Activated CD4-positive, alpha-beta memory T cell treated with anti-CD3 and anti-CD28 coated beads, Interleukin-2, amount 10 ng/mL, durations not matched to agents 7 days and 5 days (primary cell): ENCODE measurements around the gene EZH1. TPM values are rescaled to one million over a fixed set of nuclear protein-coding genes. Genes with fewer than 3 reads are reported as not detected.

Source experiments
- CTCF ChIA-PET: fragments of 350-600 bp; sonication (Branson Sonifier 250); formaldehyde crosslinking; loops from one replicate; lab custom pipeline; 2021; ENCODE audit warnings: antibody characterized with exemption, inconsistent platforms; lab: Charles Lee
- POLR2A ChIA-PET: fragments of 350-600 bp; sonication (Branson Sonifier 250); formaldehyde crosslinking; loops from one replicate; lab custom pipeline; 2021; ENCODE audit warnings: antibody characterized with exemption; lab: Charles Lee
- DNase-seq: peaks from one replicate; pipeline ENCODE4 v3.0.0-alpha.2; 2020
- H3K27ac Mint-ChIP-seq: one replicate; pipeline ENCODE4 v1.8.0; 2021; ENCODE audit warnings: mild to moderate bottlenecking, mixed read lengths
- H3K27me3 Mint-ChIP-seq: one replicate; pipeline ENCODE4 v1.8.0; 2021; ENCODE audit warnings: mixed read lengths
- H3K36me3 Mint-ChIP-seq: one replicate; pipeline ENCODE4 v1.8.0; 2021; ENCODE audit warnings: low read depth, mixed read lengths
- H3K4me1 Mint-ChIP-seq: one replicate; pipeline ENCODE4 v1.8.0; 2021; ENCODE audit warnings: mixed read lengths
- H3K4me3 Mint-ChIP-seq: one replicate; pipeline ENCODE4 v1.8.0; 2021; ENCODE audit warnings: mild to moderate bottlenecking, mixed read lengths
- H3K9me3 Mint-ChIP-seq: one replicate; pipeline ENCODE4 v1.8.0; 2021; ENCODE audit warnings: mixed read lengths
- total RNA-seq, 2 experiments: library from RNA; stranded (reverse); gene quantifications; one replicate each; pipeline ENCODE4 v1.2.3, GENCODE V29; 2021

Gene EZH1
- total RNA-seq, 2 experiments from 2014 or later: 51.9 to 55.3 TPM

DNA sequence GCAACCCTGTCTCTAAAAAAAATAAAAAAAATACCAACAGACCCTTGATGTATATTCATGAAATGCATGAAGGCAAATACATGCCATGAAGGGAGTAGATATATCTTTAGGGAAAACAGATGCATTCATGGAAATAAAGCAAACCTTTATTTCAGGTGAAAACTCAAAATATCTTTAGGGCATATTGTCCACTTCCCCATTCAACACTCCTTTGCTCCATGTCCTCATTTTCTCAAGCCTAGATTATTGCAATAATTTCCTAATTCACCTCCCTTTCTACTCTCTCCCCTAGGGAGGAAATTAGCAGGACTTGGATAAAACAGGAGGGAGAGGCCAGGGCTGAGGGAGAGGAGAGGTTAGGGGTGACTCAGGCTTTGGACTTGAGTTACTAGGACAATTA, 22.7 kb upstream of the EZH1 start:
- ChIA-PET CTCF (no interaction called here), POLR2A (no interaction called here)
- Mint-ChIP-seq H3K4me3 (no peak overlapping the region), H3K9me3 (no peaks in the 10 kb centered on the region), H3K4me1 (peaks cover 10% of the 10 kb centered on the region), H3K36me3 (no peaks in the 10 kb centered on the region), H3K27me3 (peaks cover 32% of the 10 kb centered on the region), H3K27ac (no peak overlapping the region)
- DNase-seq: no peak

DNA sequence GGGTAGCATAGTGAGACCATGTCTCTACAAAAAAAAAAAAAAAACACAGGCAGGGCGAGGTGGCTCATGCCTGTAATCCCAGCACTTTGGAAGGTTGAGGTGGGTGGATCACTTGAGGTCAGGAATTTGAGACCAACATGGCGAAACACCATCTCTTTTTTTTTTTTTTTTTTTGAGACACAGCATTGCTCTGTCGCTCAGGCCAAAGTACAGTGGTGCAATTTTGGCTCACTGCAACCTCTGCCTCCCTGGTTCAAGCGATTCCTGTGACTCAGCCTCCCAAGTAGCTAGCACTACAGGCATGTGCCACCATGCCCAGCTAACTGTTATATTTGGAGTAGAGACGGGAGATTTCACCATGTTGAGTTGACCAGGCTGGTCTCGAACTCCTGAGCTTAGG, 21.3 kb upstream of the EZH1 start:
- no peaks in the 10 kb centered on the region for H3K36me3 Mint-ChIP-seq
- POLR2A ChIA-PET: no interaction called here
- CTCF ChIA-PET: interaction anchor here (0.8 to 2.3 kb wide), 3 partner anchors 26 to 188 kb away, joined by 3 to 10 read pairs (median 4); no protein-coding TSS in a partner anchor
- H3K4me1 Mint-ChIP-seq: peaks cover 4% of the 10 kb centered on the region
- H3K4me3 Mint-ChIP-seq: no peak overlapping the region
- DNase-seq: no peak
- peaks cover 42% of the 10 kb centered on the region for H3K27me3 Mint-ChIP-seq
- no peaks in the 10 kb centered on the region for H3K9me3 Mint-ChIP-seq
- no peak overlapping the region for H3K27ac Mint-ChIP-seq

DNA sequence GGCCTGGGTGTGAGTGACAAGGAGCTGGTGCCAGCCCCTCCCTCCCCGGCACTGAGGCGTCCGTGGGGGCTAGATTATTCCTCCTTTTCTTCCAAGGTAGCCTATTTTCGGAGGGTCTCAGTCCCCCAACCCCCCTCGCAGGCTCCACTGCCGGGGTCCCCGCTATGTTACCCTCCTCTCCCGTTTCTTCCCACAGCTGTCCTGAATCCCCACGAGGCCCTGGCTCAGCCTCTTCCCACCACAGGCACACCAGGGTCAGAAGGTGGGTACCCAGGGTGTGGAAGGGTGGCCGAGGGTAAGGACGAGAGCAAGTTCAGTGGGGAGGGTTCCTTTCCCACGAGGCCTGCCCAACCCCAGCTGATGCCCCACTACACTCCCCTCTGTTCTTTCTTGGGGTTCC, 16.8 kb upstream of the EZH1 start:
- peaks cover 57% of the 10 kb centered on the region for H3K27me3 Mint-ChIP-seq
- no peak for DNase-seq
- H3K4me3 Mint-ChIP-seq: no peak overlapping the region
- ChIA-PET CTCF (interaction anchor here (0.9 to 6.5 kb wide), 5 partner anchors 10 to 184 kb away, joined by 3 to 93 read pairs (median 5); partner anchors contain the start of genes PSMC3IP and VPS25), POLR2A (interaction anchor here (1.4 to 3.2 kb wide), 2 partner anchors 12 kb away, joined by 4 to 13 read pairs; partner anchors contain the start of gene VPS25)
- H3K9me3 Mint-ChIP-seq: no peaks in the 10 kb centered on the region
- H3K36me3 Mint-ChIP-seq: no peaks in the 10 kb centered on the region
- no peak overlapping the region for H3K27ac Mint-ChIP-seq
- peaks cover 7% of the 10 kb centered on the region for H3K4me1 Mint-ChIP-seq

DNA sequence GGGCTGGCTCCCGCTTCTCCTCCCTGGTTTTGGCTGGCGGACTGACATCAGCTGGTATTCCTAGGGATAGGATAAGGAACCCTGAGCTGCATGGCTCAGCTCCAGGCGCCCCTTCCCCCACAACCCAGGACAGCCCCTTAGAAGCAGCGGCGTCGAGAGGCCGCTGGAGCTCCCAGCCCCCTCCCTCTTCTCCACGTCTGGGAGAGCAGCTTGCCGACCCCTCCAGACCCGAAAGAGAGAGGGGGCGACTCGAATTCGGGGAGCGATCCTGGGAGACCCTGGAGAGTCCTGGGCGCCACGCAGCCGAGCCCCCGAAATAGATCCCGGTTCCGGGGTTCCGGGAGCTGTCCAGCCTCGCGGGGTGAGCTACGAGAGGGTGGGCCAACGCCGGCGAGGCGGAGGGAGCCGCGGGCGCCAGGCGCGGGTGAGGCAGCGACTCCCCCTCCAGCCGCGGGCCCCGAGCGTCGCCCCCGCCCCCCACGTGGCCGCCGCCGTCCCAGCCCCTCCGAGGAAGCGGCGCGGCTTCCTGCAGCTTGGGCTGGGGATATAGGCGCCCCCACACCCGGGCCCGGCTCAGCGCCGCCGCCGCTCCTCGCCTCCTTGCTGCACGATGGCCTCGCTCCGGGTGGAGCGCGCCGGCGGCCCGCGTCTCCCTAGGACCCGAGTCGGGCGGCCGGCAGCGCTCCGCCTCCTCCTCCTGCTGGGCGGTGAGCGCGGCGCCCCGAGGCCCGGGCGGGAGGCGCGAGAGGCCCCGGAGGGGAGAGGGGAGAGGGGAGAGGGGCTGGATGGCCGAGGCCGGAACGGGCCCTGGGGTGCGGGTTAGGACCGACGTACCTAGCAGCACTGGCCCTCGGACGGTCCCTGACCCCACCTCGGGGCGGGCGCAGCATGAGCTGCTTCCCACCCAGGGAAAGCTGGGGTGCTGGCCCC, 16.1 kb upstream of the EZH1 start, which contains the start of gene RAMP2:
Gene RAMP2, plus strand, starts transcription at position 576 of the 930 bp plus-strand sequence. Its CDS starts 35 bp downstream, at position 611.
- Mint-ChIP-seq H3K27ac (no peak within 1 kb of the TSS), H3K4me3 (no peak within 1 kb of the TSS), H3K9me3 (no peaks in the 10 kb centered on the region), H3K4me1 (peaks cover 7% of the 10 kb centered on the region), H3K27me3 (peaks cover 62% of the 10 kb centered on the region), H3K36me3 (no peaks in the 10 kb centered on the region)
- CTCF ChIA-PET: interaction anchor here (0.9 to 6.5 kb wide), 6 partner anchors 9 to 183 kb away, joined by 3 to 93 read pairs (median 4); partner anchors contain the start of gene PSMC3IP
- DNase-seq: no peak
- POLR2A ChIA-PET: interaction anchor here (1.0 to 3.2 kb wide), 5 partner anchors 11 to 73 kb away, joined by 3 to 13 read pairs (median 3); partner anchors contain the start of gene VPS25

DNA sequence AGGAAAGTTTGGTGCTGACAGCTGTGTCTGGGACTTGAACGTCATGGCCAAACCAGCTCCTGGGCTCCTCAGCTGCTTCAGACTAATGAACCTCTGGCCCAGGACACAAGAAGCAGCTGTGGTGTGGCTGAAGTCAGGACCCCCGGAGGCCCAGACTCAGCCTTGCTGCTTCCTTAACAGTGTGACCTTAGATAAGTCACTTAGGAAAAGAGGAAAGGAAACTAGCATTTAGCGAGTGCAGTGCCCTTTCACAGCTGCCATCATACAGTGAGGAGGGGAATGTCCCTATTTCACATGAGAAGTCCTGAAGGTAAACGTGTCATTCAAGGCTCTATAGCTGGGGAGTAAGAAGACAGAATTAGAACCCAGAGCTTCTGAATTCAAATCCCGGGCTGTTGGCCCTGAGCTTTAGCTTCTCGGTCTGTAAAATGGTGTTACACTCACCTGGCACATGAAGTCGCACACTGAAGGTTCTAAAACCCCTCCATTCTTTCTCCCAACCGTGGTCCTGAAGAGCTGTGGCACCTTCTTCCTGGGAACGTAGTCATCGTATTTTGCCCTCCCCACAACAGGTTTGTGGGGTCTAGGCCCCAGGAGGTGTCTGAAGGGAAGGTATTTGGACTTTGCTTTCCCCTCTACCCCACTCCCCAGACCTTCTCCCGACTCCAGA, 15.3 kb upstream of the EZH1 start:
- H3K4me3 Mint-ChIP-seq: no peak overlapping the region
- peaks cover 61% of the 10 kb centered on the region for H3K27me3 Mint-ChIP-seq

DNA sequence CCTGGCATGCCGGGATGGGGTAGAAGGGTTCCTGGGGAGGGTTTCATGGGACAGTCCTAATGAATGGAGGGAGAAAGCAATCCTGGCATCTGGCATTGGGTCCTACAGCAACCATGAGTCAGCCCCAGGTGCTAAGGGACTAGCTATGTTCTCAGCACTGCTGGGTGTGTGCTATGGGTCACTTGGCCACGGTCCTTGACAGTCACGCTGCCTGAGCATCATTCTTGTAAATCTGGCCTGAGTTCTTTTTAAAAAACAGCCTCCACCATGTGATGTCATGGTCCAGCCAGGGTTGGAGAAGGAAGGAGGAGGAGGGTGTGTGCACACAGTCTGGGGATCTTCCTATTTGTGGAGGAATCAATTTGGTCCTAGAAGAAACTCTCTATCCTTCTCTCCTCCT, 9.9 kb upstream of the EZH1 start:
- DNase-seq: no peak
- H3K9me3 Mint-ChIP-seq: no peaks in the 10 kb centered on the region
- H3K4me3 Mint-ChIP-seq: no peak overlapping the region
- no peaks in the 10 kb centered on the region for H3K4me1 Mint-ChIP-seq
- H3K36me3 Mint-ChIP-seq: no peaks in the 10 kb centered on the region
- H3K27me3 Mint-ChIP-seq: peaks cover 53% of the 10 kb centered on the region
- CTCF ChIA-PET: interaction anchor here (1.5 kb wide), 1 partner anchor 9 kb away, joined by 5 read pairs; no protein-coding TSS in a partner anchor
- H3K27ac Mint-ChIP-seq: no peak overlapping the region
- POLR2A ChIA-PET: interaction anchor here (1.4 kb wide), 1 partner anchor 11 kb away, joined by 3 read pairs; no protein-coding TSS in a partner anchor

More for the DNA sequence above, 15.3 kb upstream of the EZH1 start:
- DNase-seq: no peak
- no peak overlapping the region for H3K27ac Mint-ChIP-seq
- no peaks in the 10 kb centered on the region for H3K9me3 Mint-ChIP-seq
- ChIA-PET CTCF (interaction anchor here (0.6 to 6.5 kb wide), 4 partner anchors 47 to 182 kb away, joined by 3 to 93 read pairs (median 4); partner anchors contain the start of gene PSMC3IP), POLR2A (interaction anchor here (0.9 to 3.2 kb wide), 5 partner anchors 10 to 73 kb away, joined by 3 to 13 read pairs (median 3); partner anchors contain the start of genes BECN1 and VPS25)
- peaks cover 7% of the 10 kb centered on the region for H3K4me1 Mint-ChIP-seq
- H3K36me3 Mint-ChIP-seq: no peaks in the 10 kb centered on the region

DNA sequence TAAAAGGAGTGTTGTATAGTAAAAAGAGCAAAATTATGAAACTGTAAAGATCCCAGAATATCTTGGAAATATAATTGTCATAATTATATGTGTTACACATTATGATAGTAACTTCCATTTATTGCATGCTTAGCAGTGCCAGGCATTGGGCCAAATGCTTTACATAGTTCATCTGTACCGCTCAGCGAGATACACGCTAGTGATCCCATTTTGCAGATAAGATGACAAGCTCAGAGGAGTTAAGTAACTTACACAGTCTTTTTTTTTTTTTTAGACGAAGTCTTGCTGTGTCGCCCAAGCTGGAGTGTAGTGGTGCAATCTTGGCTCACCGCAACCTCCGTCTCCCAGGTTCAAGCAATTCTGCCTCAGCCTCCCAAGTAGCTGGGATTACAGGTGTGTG, 6.8 kb upstream of the EZH1 start:
- Mint-ChIP-seq H3K9me3 (no peaks in the 10 kb centered on the region), H3K4me3 (no peak overlapping the region), H3K36me3 (no peaks in the 10 kb centered on the region), H3K4me1 (no peaks in the 10 kb centered on the region), H3K27me3 (peaks cover 60% of the 10 kb centered on the region), H3K27ac (no peak overlapping the region)
- ChIA-PET POLR2A (interaction anchor here (1.1 kb wide), 1 partner anchor 184 kb away, joined by 3 read pairs; no protein-coding TSS in a partner anchor), CTCF (interaction anchor here (2.1 kb wide), 2 partner anchors 10 to 12 kb away, joined by 4 to 8 read pairs; no protein-coding TSS in a partner anchor)
- no peak for DNase-seq

DNA sequence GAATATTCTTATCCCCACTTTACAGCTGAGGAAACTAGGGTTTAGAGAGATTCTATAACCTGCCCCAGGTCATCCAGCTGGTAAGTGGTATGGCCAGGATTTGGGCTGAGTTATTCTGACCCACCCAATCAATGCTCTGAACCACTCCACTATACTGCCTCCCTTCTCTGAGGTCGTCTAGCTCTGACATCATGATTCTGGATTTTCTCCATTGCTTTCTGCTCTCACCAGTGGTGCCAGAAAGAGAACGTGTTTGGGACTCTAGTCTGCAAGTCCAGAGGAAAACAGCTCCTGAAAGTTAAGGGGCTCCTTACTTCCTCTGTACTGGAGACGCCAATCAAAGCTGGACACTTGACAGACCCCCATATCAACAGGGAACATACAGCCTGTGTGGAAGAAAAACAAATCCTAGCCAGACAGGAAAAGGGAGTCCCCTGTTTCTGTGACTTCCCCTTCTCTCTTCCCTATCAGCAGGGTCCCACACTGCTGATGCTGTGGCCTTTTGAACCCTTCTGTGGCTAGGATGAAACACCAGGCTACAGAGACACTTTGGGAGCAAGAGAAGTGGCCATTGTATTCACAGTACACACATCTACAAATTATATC, 6.0 kb upstream of the EZH1 start:
- H3K36me3 Mint-ChIP-seq: no peaks in the 10 kb centered on the region
- peaks cover 60% of the 10 kb centered on the region for H3K27me3 Mint-ChIP-seq
- no peaks in the 10 kb centered on the region for H3K9me3 Mint-ChIP-seq
- no peak overlapping the region for H3K4me3 Mint-ChIP-seq
- POLR2A ChIA-PET: interaction anchor here (1.1 to 1.6 kb wide), 3 partner anchors 11 to 183 kb away, joined by 3 to 4 read pairs (median 3); partner anchors contain the start of gene PSME3
- no peaks in the 10 kb centered on the region for H3K4me1 Mint-ChIP-seq
- CTCF ChIA-PET: interaction anchor here (2.1 kb wide), 2 partner anchors 11 to 13 kb away, joined by 4 to 8 read pairs; no protein-coding TSS in a partner anchor
- no peak overlapping the region for H3K27ac Mint-ChIP-seq
- DNase-seq: no peak

DNA sequence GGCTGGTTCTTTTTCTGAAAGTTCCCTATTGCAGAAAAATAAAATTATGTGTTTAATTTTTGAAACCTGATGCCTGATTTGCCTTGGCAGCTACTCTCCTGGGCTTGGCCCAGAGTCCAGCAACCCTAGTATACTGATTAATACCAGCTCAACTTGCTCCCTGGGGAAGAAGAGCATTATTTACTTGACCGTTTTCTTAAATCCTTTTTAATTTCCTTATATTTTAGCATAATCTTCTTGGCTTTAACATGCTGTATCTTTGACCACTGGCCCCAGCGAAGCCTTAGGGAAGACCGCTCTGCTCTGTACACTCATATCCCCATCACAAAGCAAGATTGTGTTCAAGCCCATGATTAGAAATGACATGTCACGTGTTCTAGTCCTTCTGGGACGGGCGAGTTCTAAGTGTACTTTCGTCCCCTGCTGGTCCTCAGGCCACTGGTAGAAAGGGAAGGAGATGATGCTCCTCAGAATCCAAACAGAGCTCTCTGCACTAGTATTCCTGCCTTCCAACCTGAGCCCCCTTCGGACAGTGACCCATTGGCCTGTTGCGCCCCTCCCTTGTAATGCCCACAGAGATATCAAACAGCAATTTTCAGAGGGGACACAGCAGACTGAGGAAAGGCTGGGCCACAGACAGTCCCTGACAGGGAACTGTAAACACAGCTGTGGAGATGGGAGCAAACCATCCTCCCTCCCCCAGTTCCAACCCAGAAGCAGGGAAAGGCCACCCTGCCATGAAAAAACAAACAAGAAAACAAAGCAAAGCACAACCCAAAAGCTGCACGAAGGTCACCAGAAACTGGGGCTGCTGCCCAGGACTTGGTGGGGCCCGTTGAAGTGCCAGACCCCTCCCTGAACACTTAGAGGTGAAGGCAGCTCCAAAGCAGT, 4.3 kb upstream of the EZH1 start:
- H3K36me3 Mint-ChIP-seq: peaks cover 3% of the 10 kb centered on the region
- H3K4me1 Mint-ChIP-seq: peaks cover 9% of the 10 kb centered on the region
- DNase-seq: no peak
- no peaks in the 10 kb centered on the region for H3K9me3 Mint-ChIP-seq
- no peak overlapping the region for H3K4me3 Mint-ChIP-seq
- POLR2A ChIA-PET: interaction anchor here (0.9 to 1.6 kb wide), 2 partner anchors 11 to 13 kb away, joined by 3 to 4 read pairs; no protein-coding TSS in a partner anchor
- peaks cover 51% of the 10 kb centered on the region for H3K27me3 Mint-ChIP-seq
- H3K27ac Mint-ChIP-seq: no peak overlapping the region
- CTCF ChIA-PET: interaction anchor here (0.8 to 1.7 kb wide), 2 partner anchors 14 to 17 kb away, joined by 3 to 5 read pairs; no protein-coding TSS in a partner anchor

DNA sequence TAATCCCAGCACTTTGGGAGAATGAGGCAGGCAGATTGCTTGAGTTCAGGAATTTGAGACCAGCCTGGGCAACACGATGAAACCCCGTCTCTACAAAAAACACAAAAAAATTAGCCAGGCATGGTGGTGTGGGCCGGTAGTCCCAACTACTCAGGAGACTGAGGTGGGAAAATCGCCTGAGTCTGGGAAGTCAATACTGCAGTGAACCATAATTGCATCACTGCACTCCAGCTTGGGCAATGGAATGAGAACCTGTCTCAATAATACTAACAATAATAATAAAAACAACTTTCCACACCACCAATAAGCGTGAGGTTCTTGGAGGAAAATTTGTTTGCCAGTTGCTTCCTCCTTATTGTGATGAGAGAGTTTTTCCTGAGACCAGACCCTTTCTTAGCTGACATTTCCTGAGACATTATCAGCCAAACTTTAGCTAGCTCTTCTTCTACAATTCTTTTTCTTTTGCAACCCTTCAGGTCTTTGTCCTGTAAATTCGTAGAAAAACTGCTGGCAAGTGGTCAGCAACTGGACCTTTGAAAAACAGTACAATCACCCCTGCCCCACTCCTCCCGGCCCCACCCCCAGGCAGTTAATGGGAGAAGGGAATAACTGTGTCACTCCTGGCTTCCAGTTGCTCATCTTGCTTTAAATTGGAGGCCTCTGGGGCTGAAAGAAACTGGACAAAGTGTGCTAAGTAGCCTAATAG, 3.5 kb upstream of the EZH1 start:
- no peak for DNase-seq
- H3K36me3 Mint-ChIP-seq: peaks cover 3% of the 10 kb centered on the region
- H3K4me1 Mint-ChIP-seq: peaks cover 15% of the 10 kb centered on the region
- no peak overlapping the region for H3K4me3 Mint-ChIP-seq
- no peak overlapping the region for H3K27ac Mint-ChIP-seq
- no peaks in the 10 kb centered on the region for H3K9me3 Mint-ChIP-seq
- CTCF ChIA-PET: interaction anchor here (1.7 kb wide), 1 partner anchor 15 kb away, joined by 5 read pairs; no protein-coding TSS in a partner anchor
- POLR2A ChIA-PET: no interaction called here
- H3K27me3 Mint-ChIP-seq: peaks cover 46% of the 10 kb centered on the region
